Retinal pigment epithelial cell (primary cell): ENCODE results near the gene SPATA25.

Source experiments
- DNase-seq: peaks from one replicate; pipeline ENCODE4 v3.0.0-alpha.2; 2010; ENCODE audit warnings: low read depth
- H3K4me3 ChIP-seq: 2 replicates; pipeline ENCODE4 v1.5.1; 2011; ENCODE audit warnings: mild to moderate bottlenecking, low read length, control low read depth, moderate library complexity
- TF ChIP-seq, protein P1 (sequence below): conservative IDR thresholded peaks from 2 replicates; pipeline ENCODE4 v1.5.1; 2011; ENCODE audit warnings: low read depth, low read length, control low read depth, inconsistent platforms

SPATA25 gene

GRCh38 chr20:45840700-45841198, 46.7 kb downstream of the SPATA25 start:
- TF ChIP-seq, protein P1, sequence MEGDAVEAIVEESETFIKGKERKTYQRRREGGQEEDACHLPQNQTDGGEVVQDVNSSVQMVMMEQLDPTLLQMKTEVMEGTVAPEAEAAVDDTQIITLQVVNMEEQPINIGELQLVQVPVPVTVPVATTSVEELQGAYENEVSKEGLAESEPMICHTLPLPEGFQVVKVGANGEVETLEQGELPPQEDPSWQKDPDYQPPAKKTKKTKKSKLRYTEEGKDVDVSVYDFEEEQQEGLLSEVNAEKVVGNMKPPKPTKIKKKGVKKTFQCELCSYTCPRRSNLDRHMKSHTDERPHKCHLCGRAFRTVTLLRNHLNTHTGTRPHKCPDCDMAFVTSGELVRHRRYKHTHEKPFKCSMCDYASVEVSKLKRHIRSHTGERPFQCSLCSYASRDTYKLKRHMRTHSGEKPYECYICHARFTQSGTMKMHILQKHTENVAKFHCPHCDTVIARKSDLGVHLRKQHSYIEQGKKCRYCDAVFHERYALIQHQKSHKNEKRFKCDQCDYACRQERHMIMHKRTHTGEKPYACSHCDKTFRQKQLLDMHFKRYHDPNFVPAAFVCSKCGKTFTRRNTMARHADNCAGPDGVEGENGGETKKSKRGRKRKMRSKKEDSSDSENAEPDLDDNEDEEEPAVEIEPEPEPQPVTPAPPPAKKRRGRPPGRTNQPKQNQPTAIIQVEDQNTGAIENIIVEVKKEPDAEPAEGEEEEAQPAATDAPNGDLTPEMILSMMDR, result no peak
- DNase-seq, result no peak
- H3K4me3 ChIP-seq, result no peak overlapping the region

- DNase-seq, result no peak
- H3K4me3 ChIP-seq, result no peak overlapping the region
- TF ChIP-seq, protein P1, result no peak
These were observed 50.6 kb downstream of the SPATA25 start for GRCh38 chr20:45836841-45837240.
